Activated naive CD8-positive, alpha-beta T cell treated with anti-CD3 and anti-CD28 coated beads, Interleukin-2, amount 50 U/mL, for 16 hours (primary cell): ENCODE measurements around the gene S100A5.
"Not testable (repeated sequence)": the region's sequence is repeated elsewhere in the genome, so short reads cannot be mapped to it uniquely, and the experiment has no call there.

Experiments used
- DNase-seq: peaks from one replicate; pipeline ENCODE4 v3.0.0-alpha.2; 2020; ENCODE audit warnings: low read depth, low spot score

Gene S100A5

GRCh38 chr1:153540394-153541361 lies at the start of gene S100A5:
S100A5 (minus strand) TSS chr1:153540934; CDS start chr1:153540191, 743 bp downstream.
- no peak for DNase-seq

- no peak for DNase-seq
Measured at GRCh38 chr1:153588482-153588881, 47.7 kb upstream of the S100A5 start.

- DNase-seq, result not testable (repeated sequence)
Measured at GRCh38 chr1:153588033-153588432, 47.3 kb upstream of the S100A5 start.

GRCh38 chr1:153587314-153587713 lies 46.6 kb upstream of the S100A5 start:
- DNase-seq, result no peak

- no peak for DNase-seq
Measured at GRCh38 chr1:153586347-153586746, 45.6 kb upstream of the S100A5 start.

- DNase-seq, result no peak
Measured at GRCh38 chr1:153585006-153585405, 44.3 kb upstream of the S100A5 start.

- no peak for DNase-seq
Measured at GRCh38 chr1:153583976-153584375, 43.2 kb upstream of the S100A5 start.

GRCh38 chr1:153583514-153583913 lies 42.8 kb upstream of the S100A5 start:
- DNase-seq, result not testable (repeated sequence)

GRCh38 chr1:153582836-153583235 lies 42.1 kb upstream of the S100A5 start:
- not testable (repeated sequence) for DNase-seq

GRCh38 chr1:153578936-153579335 lies 38.2 kb upstream of the S100A5 start:
- DNase-seq, result no peak

- DNase-seq, result no peak
Measured at GRCh38 chr1:153578490-153578889, 37.8 kb upstream of the S100A5 start.

- no peak for DNase-seq
Measured at GRCh38 chr1:153577624-153578051, 36.9 kb upstream of the S100A5 start.

GRCh38 chr1:153577138-153577537 lies 36.4 kb upstream of the S100A5 start:
- no peak for DNase-seq

- not testable (repeated sequence) for DNase-seq
Measured at GRCh38 chr1:153575497-153575896, 34.8 kb upstream of the S100A5 start.

- DNase-seq, result not testable (repeated sequence)
Measured at GRCh38 chr1:153575081-153575491, 34.4 kb upstream of the S100A5 start.

GRCh38 chr1:153573351-153573750 lies 32.6 kb upstream of the S100A5 start:
- DNase-seq, result no peak

- DNase-seq, result no peak
Measured at GRCh38 chr1:153572569-153573015, 31.9 kb upstream of the S100A5 start.

GRCh38 chr1:153571706-153572105 lies 31.0 kb upstream of the S100A5 start:
- no peak for DNase-seq

GRCh38 chr1:153570874-153571273 lies 30.1 kb upstream of the S100A5 start:
- no peak for DNase-seq

GRCh38 chr1:153569465-153569864 lies 28.7 kb upstream of the S100A5 start:
- DNase-seq, result no peak

GRCh38 chr1:153568367-153569099 lies 27.8 kb upstream of the S100A5 start:
- peak; percentile 65 for DNase-seq

GRCh38 chr1:153567621-153568366 lies 27.1 kb upstream of the S100A5 start:
- DNase-seq, result no peak
